Bronchial epithelial cell (primary cell): ENCODE data around the gene ZDHHC22. TPM values are rescaled to one million over a fixed set of nuclear protein-coding genes. Genes with fewer than 3 reads are reported as not detected.
A peak's percentile ranks its signal among the peaks of the same experiment; 100 is the strongest.

Source experiments
- DNase-seq: peaks from one replicate; pipeline ENCODE4 v3.0.0-alpha.2; 2010; ENCODE audit warnings: low read depth
- FAIRE-seq: peaks from 2 replicates; lab custom pipeline; 2011; peaks lifted over from hg19 to GRCh38; lab: Jason Lieb, UNC
- H3K27me3 ChIP-seq: 2 replicates; pipeline ENCODE4 v1.5.1; 2011; ENCODE audit warnings: low read length; ENCODE audit not compliant: control insufficient read depth, insufficient read depth
- H3K36me3 ChIP-seq: 2 replicates; pipeline ENCODE4 v1.5.1; 2011; ENCODE audit warnings: low read length; ENCODE audit not compliant: control insufficient read depth, insufficient read depth
- H3K4me3 ChIP-seq: 2 replicates; pipeline ENCODE4 v1.5.1; 2011; ENCODE audit warnings: mild to moderate bottlenecking, low read depth, low read length, control low read depth
- CTCF ChIP-seq: IDR thresholded peaks from 2 replicates; pipeline ENCODE4 v1.5.1; 2011; ENCODE audit warnings: mild to moderate bottlenecking, moderate library complexity, low read length, control low read depth, inconsistent platforms; ENCODE audit not compliant: insufficient read depth, severe bottlenecking
- total RNA-seq: library from RNA; depleted of rRNA; stranded (reverse); fragments of >200 nt; gene quantifications from 2 replicates; pipeline ENCODE4 v1.2.1, GENCODE V29; 2014

The ZDHHC22 gene
- total RNA-seq, 1 donor from 2014 or later, result not detected

GRCh38 chr14:77103475-77103874, 38.1 kb downstream of the ZDHHC22 start:
- peaks cover 6% of the 10 kb centered on the region for H3K36me3 ChIP-seq
- no peaks in the 10 kb centered on the region for H3K27me3 ChIP-seq
- no peak for TF ChIP-seq CTCF
- no peak overlapping the region for H3K4me3 ChIP-seq
- no peak for DNase-seq
- FAIRE-seq, result no peak

GRCh38 chr14:77102154-77102553, 39.4 kb downstream of the ZDHHC22 start:
- no peak for FAIRE-seq
- Histone ChIP-seq H3K36me3 (peaks cover 6% of the 10 kb centered on the region), H3K27me3 (no peaks in the 10 kb centered on the region), H3K4me3 (no peak overlapping the region)
- TF ChIP-seq CTCF, result no peak
- no peak for DNase-seq

- Histone ChIP-seq H3K36me3 (peaks cover 4% of the 10 kb centered on the region), H3K4me3 (no peak overlapping the region), H3K27me3 (no peaks in the 10 kb centered on the region)
- FAIRE-seq, result no peak
- no peak for TF ChIP-seq CTCF
- no peak for DNase-seq
Measured at GRCh38 chr14:77100961-77101360, 40.6 kb downstream of the ZDHHC22 start.

- FAIRE-seq (no peak), DNase-seq (peak; percentile 40)
- Histone ChIP-seq H3K36me3 (peaks cover 3% of the 10 kb centered on the region), H3K27me3 (no peaks in the 10 kb centered on the region), H3K4me3 (no peak overlapping the region)
- no peak for TF ChIP-seq CTCF
Measured at GRCh38 chr14:77099425-77100167, 42.0 kb downstream of the ZDHHC22 start.

GRCh38 chr14:77098529-77099353, 42.9 kb downstream of the ZDHHC22 start:
- H3K27me3 ChIP-seq, result no peaks in the 10 kb centered on the region
- TF ChIP-seq CTCF, result no peak
- FAIRE-seq (no peak), DNase-seq (no peak)
- H3K36me3 ChIP-seq, result no peaks in the 10 kb centered on the region
- peak overlapping the region; percentile 88 for H3K4me3 ChIP-seq
